OCI-LY1 (cell line): ENCODE measurements around the gene PRPF31.

ENCODE experiments used
- H2AFZ ChIP-seq: fragments of 200-600 bp; sonication (generic), shearing (Covaris generic); 2 replicates; pipeline ENCODE4 v1.6.0; 2014; ENCODE audit warnings: antibody characterized with exemption, mild to moderate bottlenecking, low read length
- H3F3A ChIP-seq: fragments of 200-600 bp; sonication (generic), shearing (Covaris generic); 2 replicates; pipeline ENCODE4 v1.6.0; 2014; ENCODE audit warnings: mild to moderate bottlenecking, antibody characterized with exemption, low read length, moderate library complexity; ENCODE audit not compliant: insufficient read depth
- H3K27ac ChIP-seq: fragments of 200-600 bp; sonication (generic); 2 replicates; pipeline ENCODE4 v1.5.1; 2014; ENCODE audit warnings: low read length, mixed run types, mild to moderate bottlenecking, low read depth; ENCODE audit not compliant: poor library complexity, severe bottlenecking
- H3K27me3 ChIP-seq: fragments of 200-600 bp; sonication (generic); 2 replicates; pipeline ENCODE4 v1.6.0; 2014; ENCODE audit warnings: antibody characterized with exemption, mild to moderate bottlenecking, low read length, moderate library complexity; ENCODE audit not compliant: insufficient read depth
- H3K36me3 ChIP-seq: fragments of 200-600 bp; sonication (generic); 2 replicates; pipeline ENCODE4 v1.6.1; 2014; ENCODE audit warnings: mild to moderate bottlenecking, antibody characterized with exemption, low read length, moderate library complexity, mixed read lengths; ENCODE audit not compliant: insufficient read depth
- H3K4me1 ChIP-seq: fragments of 200-600 bp; sonication (generic); 2 replicates; pipeline ENCODE4 v1.5.1; 2014; ENCODE audit warnings: mild to moderate bottlenecking, low read length, moderate library complexity; ENCODE audit not compliant: insufficient read depth, severe bottlenecking
- H3K4me2 ChIP-seq: fragments of 200-600 bp; sonication (generic), shearing (Covaris generic); 2 replicates; pipeline ENCODE4 v1.6.1; 2014; ENCODE audit warnings: low read length
- H3K4me3 ChIP-seq: fragments of 200-600 bp; sonication (generic); 2 replicates; pipeline ENCODE4 v1.5.1; 2014; ENCODE audit warnings: low read length, low read depth, mild to moderate bottlenecking, mixed read lengths; ENCODE audit not compliant: poor library complexity, severe bottlenecking
- H3K79me2 ChIP-seq: fragments of 200-600 bp; shearing (Covaris generic); 2 replicates; pipeline ENCODE4 v1.6.1; 2016; ENCODE audit warnings: mixed run types, low read length, mixed read lengths; ENCODE audit not compliant: insufficient read depth
- H3K9ac ChIP-seq: fragments of 200-600 bp; sonication (generic), shearing (Covaris generic); 2 replicates; pipeline ENCODE4 v1.6.1; 2014; ENCODE audit warnings: mild to moderate bottlenecking, low read length, mixed read lengths
- H3K9me2 ChIP-seq: fragments of 200-600 bp; sonication (generic), shearing (Covaris generic); 2 replicates; pipeline ENCODE4 v1.6.1; 2014; ENCODE audit warnings: low read depth, mild to moderate bottlenecking, low read length, mixed read lengths
- H3K9me3 ChIP-seq: fragments of 200-600 bp; shearing (Covaris generic); 2 replicates; pipeline ENCODE4 v1.6.1; 2014; ENCODE audit warnings: low read length, mixed read lengths
- H4K20me1 ChIP-seq: fragments of 200-600 bp; sonication (generic), shearing (Covaris generic); 2 replicates; pipeline ENCODE4 v1.6.0; 2016; ENCODE audit warnings: mild to moderate bottlenecking, low read length; ENCODE audit not compliant: insufficient read depth
- EZH2 ChIP-seq: fragments of 200-600 bp; sonication (generic), shearing (Covaris generic); IDR thresholded peaks from 2 replicates; pipeline ENCODE4 v1.8.0; 2017; ENCODE audit warnings: borderline replicate concordance, mixed run types, mild to moderate bottlenecking, antibody characterized with exemption, low read length, moderate library complexity, mixed read lengths
- TF ChIP-seq, protein P1 (sequence below): fragments of 200-600 bp; sonication (generic), shearing (Covaris generic); IDR thresholded peaks from 2 replicates; pipeline ENCODE4 v1.5.1; 2017; ENCODE audit warnings: mild to moderate bottlenecking, antibody characterized with exemption, low read length, moderate library complexity, mixed read lengths

PRPF31 gene

DNA sequence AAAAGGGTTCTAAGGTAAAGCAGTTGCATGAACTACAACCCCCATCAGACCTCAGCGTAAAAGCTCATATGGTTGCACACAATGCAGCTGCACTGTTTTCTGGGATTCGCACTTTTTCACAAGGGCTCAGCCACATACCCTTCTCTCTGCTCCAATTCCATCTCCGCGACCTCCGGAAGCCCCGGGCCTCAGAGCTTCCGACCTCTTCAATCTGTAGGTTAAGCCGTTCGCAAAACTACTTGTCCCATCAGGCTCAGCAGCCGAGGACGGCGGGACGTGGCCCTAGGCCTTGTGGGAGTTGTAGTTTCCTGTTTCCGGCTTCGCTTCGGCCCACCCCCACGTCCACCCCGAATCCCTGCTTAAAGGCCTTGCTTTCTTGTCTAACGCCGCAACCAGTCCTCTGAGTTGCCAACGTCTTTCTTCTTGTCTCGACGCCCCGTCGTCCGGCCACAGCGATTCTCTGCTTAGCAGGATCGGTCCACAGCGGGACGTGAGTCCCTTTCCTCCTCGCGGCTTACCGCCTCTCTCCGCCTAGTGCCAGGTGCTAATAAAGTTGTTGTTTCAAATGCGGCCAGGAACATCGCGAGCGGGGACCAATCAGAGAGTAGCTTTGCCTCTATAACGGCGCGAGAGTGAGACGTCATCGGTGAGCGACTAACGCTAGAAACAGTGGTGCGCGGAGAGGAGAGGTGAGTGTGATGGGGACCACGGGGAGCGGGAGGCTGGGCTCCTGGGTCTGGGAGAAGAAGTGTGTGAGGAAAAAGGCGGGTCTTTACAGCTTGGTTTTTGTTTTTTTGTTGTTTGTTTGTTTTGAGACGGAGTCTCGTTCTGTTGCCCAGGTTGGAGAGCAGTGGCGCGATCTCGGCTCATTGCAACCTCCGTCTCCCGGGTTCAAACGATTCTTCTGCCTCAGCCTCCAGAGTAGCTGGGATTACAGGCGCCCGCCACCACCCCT is at the start of gene PRPF31, which contains the start of gene TFPT:
Gene PRPF31, plus strand, starts transcription at position 646 of the 955 bp plus-strand sequence. CDS start 2,525 bp downstream, outside the sequence.
Gene TFPT, minus strand, starts transcription at position 549 of the 955 bp plus-strand sequence. Its CDS starts 388 bp downstream, at position 161.
- Histone ChIP-seq H3K4me2 (peak within 1 kb of the TSS; percentile 86), H3K9ac (peak within 1 kb of the TSS; percentile 77), H3K9me2 (no peaks in the 10 kb centered on the region), H3K36me3 (peaks cover 29% of the 10 kb centered on the region), H3K27ac (peak within 1 kb of the TSS; percentile 69), H3K79me2 (peaks cover 11% of the 10 kb centered on the region), H3K4me1 (peaks cover 20% of the 10 kb centered on the region), H3F3A (no peaks in the 10 kb centered on the region), H3K9me3 (no peaks in the 10 kb centered on the region), H4K20me1 (no peaks in the 10 kb centered on the region), H3K4me3 (peak within 1 kb of the TSS; percentile 87), H3K27me3 (no peaks in the 10 kb centered on the region), H2AFZ (no peak within 1 kb of the TSS)
- TF ChIP-seq EZH2, result no peak
- TF ChIP-seq, protein P1, sequence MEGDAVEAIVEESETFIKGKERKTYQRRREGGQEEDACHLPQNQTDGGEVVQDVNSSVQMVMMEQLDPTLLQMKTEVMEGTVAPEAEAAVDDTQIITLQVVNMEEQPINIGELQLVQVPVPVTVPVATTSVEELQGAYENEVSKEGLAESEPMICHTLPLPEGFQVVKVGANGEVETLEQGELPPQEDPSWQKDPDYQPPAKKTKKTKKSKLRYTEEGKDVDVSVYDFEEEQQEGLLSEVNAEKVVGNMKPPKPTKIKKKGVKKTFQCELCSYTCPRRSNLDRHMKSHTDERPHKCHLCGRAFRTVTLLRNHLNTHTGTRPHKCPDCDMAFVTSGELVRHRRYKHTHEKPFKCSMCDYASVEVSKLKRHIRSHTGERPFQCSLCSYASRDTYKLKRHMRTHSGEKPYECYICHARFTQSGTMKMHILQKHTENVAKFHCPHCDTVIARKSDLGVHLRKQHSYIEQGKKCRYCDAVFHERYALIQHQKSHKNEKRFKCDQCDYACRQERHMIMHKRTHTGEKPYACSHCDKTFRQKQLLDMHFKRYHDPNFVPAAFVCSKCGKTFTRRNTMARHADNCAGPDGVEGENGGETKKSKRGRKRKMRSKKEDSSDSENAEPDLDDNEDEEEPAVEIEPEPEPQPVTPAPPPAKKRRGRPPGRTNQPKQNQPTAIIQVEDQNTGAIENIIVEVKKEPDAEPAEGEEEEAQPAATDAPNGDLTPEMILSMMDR, result no peak

DNA sequence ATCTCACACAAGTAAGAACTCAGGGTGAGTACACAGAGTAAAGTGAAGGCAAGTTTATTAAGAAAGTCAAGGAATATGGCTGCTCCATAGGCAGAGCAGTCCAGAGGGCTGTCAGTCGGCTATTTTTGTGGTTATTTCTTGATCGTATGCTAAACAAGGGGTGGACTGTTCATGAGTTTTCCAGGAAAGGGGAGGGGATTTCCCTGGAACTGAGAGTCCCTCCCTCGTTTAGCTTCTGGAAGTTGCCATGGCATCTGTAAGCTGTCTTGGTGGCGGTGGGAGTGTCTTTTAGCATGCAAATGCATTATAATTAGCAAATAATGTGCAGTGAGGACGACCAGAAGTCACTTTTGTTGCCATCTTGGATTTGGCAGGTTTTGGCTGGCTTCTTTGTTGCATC is 46.1 kb upstream of the PRPF31 start:
- Histone ChIP-seq H3K36me3 (no peaks in the 10 kb centered on the region), H3K9me3 (no peaks in the 10 kb centered on the region), H3K4me3 (no peak overlapping the region), H3K27me3 (peaks cover 3% of the 10 kb centered on the region; the same call in 1 of the 2 replicates), H3K9ac (no peak overlapping the region), H3K79me2 (no peaks in the 10 kb centered on the region), H3K9me2 (no peaks in the 10 kb centered on the region), H4K20me1 (no peaks in the 10 kb centered on the region), H3K4me1 (no peaks in the 10 kb centered on the region), H3K27ac (no peak overlapping the region), H3K4me2 (no peak overlapping the region), H3F3A (no peaks in the 10 kb centered on the region), H2AFZ (no peak overlapping the region)
- no peak for TF ChIP-seq EZH2
- TF ChIP-seq, protein P1, result no peak

DNA sequence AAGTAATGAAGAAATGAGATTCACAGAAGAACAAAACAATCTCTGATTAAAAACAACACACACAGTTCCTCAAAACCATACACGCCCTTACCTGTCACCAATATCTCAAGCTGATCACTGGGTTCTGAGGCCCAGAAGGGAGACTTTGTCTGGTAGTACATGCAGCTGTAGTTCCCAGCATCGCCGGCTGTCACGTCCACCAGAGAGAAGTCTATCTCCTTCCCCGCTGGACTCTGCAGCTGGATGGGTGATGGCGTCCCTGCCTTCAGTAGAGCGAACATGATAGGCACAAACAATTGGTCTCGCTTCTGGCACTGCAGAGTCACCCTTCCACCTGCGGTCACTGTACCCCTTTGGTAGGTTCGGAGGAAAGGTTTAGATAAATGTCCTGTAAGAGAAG is 41.7 kb upstream of the PRPF31 start:
- H2AFZ ChIP-seq, result no peak overlapping the region
- H3K79me2 ChIP-seq, result no peaks in the 10 kb centered on the region
- H3K9me3 ChIP-seq, result no peaks in the 10 kb centered on the region
- H3K4me3 ChIP-seq, result no peak overlapping the region
- TF ChIP-seq EZH2, result no peak
- TF ChIP-seq, protein P1, result no peak
- no peak overlapping the region for H3K9ac ChIP-seq
- H3K27me3 ChIP-seq, result peaks cover 3% of the 10 kb centered on the region; the same call in 1 of the 2 replicates
- H4K20me1 ChIP-seq, result no peaks in the 10 kb centered on the region
- no peaks in the 10 kb centered on the region for H3K9me2 ChIP-seq
- H3F3A ChIP-seq, result no peaks in the 10 kb centered on the region
- H3K4me2 ChIP-seq, result no peak overlapping the region
- no peaks in the 10 kb centered on the region for H3K4me1 ChIP-seq
- no peak overlapping the region for H3K27ac ChIP-seq
- H3K36me3 ChIP-seq, result no peaks in the 10 kb centered on the region
